Measurements from ENCODE around the gene EGFLAM. TPM values are rescaled to one million over a fixed set of nuclear protein-coding genes. Genes with fewer than 3 reads are reported as not detected.

Gene EGFLAM
- total and polyA plus RNA-seq, 9 of the 15 experiments (the other 6 are each of a cell fraction or from before 2014, with no cell fraction given): 0.09 to 2.5 (median 1.0) TPM

- TF ChIP-seq ZNF609 (CRISPR knock-in tag; IDR thresholded peaks at IDR 0.05; ENCODE audit: borderline replicate concordance): no peak
- TF ChIP-seq NKRF (IDR thresholded peaks at IDR 0.05; ENCODE audit: borderline replicate concordance): no peak
- TF ChIP-seq GABPB2 (CRISPR knock-in tag; conservative IDR thresholded peaks at IDR 0.05): no peak
Measured at GRCh38 chr5:38263983-38264382, 5.6 kb downstream of the EGFLAM start (continued).

Measured in K562 (cell line).